ENCODE results near the gene CWF19L1. TPM values are rescaled to one million over a fixed set of nuclear protein-coding genes. Genes with fewer than 3 reads are reported as not detected.

CWF19L1 gene
- polyA plus RNA-seq, 1 of the 3 experiments (the other 2 are of a cell fraction): 7.1 TPM

DNA sequence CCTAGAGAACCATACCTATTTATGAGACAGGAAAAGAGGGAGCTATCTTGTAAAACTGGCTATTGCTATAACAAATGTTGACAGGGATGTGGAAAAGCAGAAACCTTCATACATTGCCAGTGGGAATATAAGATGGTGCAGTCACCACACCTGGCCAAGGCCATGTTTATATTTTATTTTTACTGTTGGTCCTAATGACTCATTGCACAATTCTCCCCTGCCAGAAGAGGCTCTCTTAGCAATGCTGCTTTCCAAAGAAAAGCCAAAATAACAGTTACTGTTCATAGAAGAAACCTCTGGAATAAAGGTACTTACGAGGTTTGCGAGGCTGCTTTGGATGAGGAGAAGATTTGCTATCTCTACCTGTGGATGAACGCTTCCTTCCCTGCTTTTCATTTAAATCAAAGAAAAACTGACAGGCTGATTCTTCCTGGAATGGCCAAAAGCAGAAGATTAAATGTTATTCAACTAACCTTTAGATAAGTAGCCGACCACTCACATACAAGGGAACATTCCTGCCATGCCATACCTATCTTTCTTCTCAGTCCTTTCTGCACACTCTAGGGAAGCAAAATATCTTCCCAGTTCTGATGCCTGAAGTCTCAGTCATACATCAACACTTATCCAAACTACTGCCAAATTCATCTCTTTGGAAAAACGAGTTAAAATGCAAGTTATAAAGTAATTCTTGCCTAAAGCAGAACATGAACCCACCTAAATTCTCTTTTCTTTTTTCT, 21.8 kb downstream of the CWF19L1 start (continued):
- TF ChIP-seq RFX5 (IDR thresholded peaks at IDR 0.05; ENCODE audit: low read length): no peak

DNA sequence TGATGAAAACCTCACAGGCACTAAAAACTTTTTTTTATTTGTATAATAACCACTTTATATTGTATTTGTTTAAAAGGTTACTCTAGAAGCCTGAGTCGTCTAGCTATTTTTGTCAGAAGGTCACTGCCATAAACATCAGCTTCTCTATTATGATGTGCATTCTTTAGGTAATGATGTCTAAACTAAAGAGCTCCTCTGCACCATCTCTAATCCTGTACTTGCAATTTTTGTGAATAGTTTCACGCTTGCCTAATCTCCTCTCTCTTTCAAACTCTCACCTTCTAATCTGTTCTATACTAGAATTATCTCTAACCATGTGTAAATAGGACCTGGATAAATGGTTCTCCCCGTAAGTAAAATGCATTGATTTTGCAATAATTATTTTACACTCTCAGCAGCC, 27.6 kb downstream of the CWF19L1 start:
- Histone ChIP-seq H2AFZ (ENCODE audit: low read depth) (no peak overlapping the region), H3K4me1 (ENCODE audit: control insufficient read depth in 1 of 2, insufficient read depth in 2 of 2, low read depth in 1 of 2, low read length in 1 of 2) (no peaks in the 10 kb centered on the region), H3K9me3 (no peaks in the 10 kb centered on the region), H4K20me1 (ENCODE audit: insufficient read depth) (no peaks in the 10 kb centered on the region), H3K9ac (no peak overlapping the region), H3K36me3 (replicated peaks in 1 of 2; ENCODE audit: control insufficient read depth in 1 of 2, insufficient read depth in 2 of 2, low read length in 1 of 2) (peaks cover 52 to 55% of the 10 kb centered on the region in 2 experiments), H3K79me2 (ENCODE audit: insufficient read depth) (no peaks in the 10 kb centered on the region), H3K9me2 (no peaks in the 10 kb centered on the region), H3F3A (replicated peaks; ENCODE audit: insufficient read depth) (peaks cover 4% of the 10 kb centered on the region), H3K27ac (ENCODE audit: low read depth in 2 of 2, low read length in 1 of 2) (no peak overlapping the region), H3K4me3 (ENCODE audit: low read depth in 2 of 2, low read length in 1 of 2) (no peak overlapping the region), H3K27me3 (ENCODE audit: insufficient read depth) (no peaks in the 10 kb centered on the region), H3K4me2 (no peak overlapping the region)
- 90% methylated on average over 3 of the region's 3 CpGs for WGBS (ENCODE audit: low lambda C conversion rate)
- TF ChIP-seq, protein P1, sequence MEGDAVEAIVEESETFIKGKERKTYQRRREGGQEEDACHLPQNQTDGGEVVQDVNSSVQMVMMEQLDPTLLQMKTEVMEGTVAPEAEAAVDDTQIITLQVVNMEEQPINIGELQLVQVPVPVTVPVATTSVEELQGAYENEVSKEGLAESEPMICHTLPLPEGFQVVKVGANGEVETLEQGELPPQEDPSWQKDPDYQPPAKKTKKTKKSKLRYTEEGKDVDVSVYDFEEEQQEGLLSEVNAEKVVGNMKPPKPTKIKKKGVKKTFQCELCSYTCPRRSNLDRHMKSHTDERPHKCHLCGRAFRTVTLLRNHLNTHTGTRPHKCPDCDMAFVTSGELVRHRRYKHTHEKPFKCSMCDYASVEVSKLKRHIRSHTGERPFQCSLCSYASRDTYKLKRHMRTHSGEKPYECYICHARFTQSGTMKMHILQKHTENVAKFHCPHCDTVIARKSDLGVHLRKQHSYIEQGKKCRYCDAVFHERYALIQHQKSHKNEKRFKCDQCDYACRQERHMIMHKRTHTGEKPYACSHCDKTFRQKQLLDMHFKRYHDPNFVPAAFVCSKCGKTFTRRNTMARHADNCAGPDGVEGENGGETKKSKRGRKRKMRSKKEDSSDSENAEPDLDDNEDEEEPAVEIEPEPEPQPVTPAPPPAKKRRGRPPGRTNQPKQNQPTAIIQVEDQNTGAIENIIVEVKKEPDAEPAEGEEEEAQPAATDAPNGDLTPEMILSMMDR (IDR thresholded peaks at IDR 0.05): no peak
- TF ChIP-seq, protein P2, sequence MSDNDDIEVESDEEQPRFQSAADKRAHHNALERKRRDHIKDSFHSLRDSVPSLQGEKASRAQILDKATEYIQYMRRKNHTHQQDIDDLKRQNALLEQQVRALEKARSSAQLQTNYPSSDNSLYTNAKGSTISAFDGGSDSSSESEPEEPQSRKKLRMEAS (IDR thresholded peaks at IDR 0.05; ENCODE audit: low read depth): no peak
- TF ChIP-seq GABPA (IDR thresholded peaks at IDR 0.05; ENCODE audit: low read depth) (no peak), POLR2AphosphoS5 (IDR thresholded peaks at IDR 0.05; ENCODE audit: low read depth, low read length) (no peak), YY1 (IDR thresholded peaks at IDR 0.05; ENCODE audit: low read depth) (no peak), TEAD4 (IDR thresholded peaks at IDR 0.05; ENCODE audit: borderline replicate concordance, insufficient read depth) (no peak), JUND (IDR thresholded peaks at IDR 0.05) (no peak), MXI1 (IDR thresholded peaks at IDR 0.05; ENCODE audit: low read depth, low read length) (no peak), FOXM1 (IDR thresholded peaks at IDR 0.05; ENCODE audit: low read depth) (no peak), NRF1 (IDR thresholded peaks at IDR 0.05; ENCODE audit: low read depth, low read length) (no peak), EZH2phosphoT487 (IDR thresholded peaks at IDR 0.05; ENCODE audit: borderline replicate concordance, low read depth) (no peak), SIN3A (IDR thresholded peaks at IDR 0.05; ENCODE audit: borderline replicate concordance, low read depth, low read length) (no peak), FOSL2 (IDR thresholded peaks at IDR 0.05; ENCODE audit: borderline replicate concordance, low read depth) (no peak), RCOR1 (IDR thresholded peaks at IDR 0.05; ENCODE audit: low read length) (no peak), RXRA (IDR thresholded peaks at IDR 0.05; ENCODE audit: borderline replicate concordance, low read depth) (no peak), NFIC (IDR thresholded peaks at IDR 0.05; ENCODE audit: borderline replicate concordance) (no peak), CHD2 (IDR thresholded peaks at IDR 0.05; ENCODE audit: low read length, partially characterized antibody) (no peak)
- TF ChIP-seq, protein P3, sequence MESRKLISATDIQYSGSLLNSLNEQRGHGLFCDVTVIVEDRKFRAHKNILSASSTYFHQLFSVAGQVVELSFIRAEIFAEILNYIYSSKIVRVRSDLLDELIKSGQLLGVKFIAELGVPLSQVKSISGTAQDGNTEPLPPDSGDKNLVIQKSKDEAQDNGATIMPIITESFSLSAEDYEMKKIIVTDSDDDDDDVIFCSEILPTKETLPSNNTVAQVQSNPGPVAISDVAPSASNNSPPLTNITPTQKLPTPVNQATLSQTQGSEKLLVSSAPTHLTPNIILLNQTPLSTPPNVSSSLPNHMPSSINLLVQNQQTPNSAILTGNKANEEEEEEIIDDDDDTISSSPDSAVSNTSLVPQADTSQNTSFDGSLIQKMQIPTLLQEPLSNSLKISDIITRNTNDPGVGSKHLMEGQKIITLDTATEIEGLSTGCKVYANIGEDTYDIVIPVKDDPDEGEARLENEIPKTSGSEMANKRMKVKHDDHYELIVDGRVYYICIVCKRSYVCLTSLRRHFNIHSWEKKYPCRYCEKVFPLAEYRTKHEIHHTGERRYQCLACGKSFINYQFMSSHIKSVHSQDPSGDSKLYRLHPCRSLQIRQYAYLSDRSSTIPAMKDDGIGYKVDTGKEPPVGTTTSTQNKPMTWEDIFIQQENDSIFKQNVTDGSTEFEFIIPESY (IDR thresholded peaks at IDR 0.05; ENCODE audit: borderline replicate concordance, low read depth): no peak
- TF ChIP-seq, protein P4, sequence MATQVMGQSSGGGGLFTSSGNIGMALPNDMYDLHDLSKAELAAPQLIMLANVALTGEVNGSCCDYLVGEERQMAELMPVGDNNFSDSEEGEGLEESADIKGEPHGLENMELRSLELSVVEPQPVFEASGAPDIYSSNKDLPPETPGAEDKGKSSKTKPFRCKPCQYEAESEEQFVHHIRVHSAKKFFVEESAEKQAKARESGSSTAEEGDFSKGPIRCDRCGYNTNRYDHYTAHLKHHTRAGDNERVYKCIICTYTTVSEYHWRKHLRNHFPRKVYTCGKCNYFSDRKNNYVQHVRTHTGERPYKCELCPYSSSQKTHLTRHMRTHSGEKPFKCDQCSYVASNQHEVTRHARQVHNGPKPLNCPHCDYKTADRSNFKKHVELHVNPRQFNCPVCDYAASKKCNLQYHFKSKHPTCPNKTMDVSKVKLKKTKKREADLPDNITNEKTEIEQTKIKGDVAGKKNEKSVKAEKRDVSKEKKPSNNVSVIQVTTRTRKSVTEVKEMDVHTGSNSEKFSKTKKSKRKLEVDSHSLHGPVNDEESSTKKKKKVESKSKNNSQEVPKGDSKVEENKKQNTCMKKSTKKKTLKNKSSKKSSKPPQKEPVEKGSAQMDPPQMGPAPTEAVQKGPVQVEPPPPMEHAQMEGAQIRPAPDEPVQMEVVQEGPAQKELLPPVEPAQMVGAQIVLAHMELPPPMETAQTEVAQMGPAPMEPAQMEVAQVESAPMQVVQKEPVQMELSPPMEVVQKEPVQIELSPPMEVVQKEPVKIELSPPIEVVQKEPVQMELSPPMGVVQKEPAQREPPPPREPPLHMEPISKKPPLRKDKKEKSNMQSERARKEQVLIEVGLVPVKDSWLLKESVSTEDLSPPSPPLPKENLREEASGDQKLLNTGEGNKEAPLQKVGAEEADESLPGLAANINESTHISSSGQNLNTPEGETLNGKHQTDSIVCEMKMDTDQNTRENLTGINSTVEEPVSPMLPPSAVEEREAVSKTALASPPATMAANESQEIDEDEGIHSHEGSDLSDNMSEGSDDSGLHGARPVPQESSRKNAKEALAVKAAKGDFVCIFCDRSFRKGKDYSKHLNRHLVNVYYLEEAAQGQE (IDR thresholded peaks at IDR 0.05; ENCODE audit: low read depth, low read length): no peak
- TF ChIP-seq, protein P5, sequence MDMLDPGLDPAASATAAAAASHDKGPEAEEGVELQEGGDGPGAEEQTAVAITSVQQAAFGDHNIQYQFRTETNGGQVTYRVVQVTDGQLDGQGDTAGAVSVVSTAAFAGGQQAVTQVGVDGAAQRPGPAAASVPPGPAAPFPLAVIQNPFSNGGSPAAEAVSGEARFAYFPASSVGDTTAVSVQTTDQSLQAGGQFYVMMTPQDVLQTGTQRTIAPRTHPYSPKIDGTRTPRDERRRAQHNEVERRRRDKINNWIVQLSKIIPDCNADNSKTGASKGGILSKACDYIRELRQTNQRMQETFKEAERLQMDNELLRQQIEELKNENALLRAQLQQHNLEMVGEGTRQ (IDR thresholded peaks at IDR 0.05; ENCODE audit: borderline replicate concordance, low read depth, low read length): no peak
- ChIA-PET CTCF (interaction anchor here (0.7 to 1.1 kb wide), 6 partner anchors 12 to 394 kb away, joined by 3 to 5 read pairs (median 4); no protein-coding TSS in a partner anchor), POLR2A (no interaction called here)
- no peak for DNase-seq
